ENCODE data around the gene NOP56. TPM values are rescaled to one million over a fixed set of nuclear protein-coding genes. Genes with fewer than 3 reads are reported as not detected.

Gene NOP56
- total and polyA plus RNA-seq, 2 of the 8 experiments (the other 6 are each of a cell fraction or from before 2014, with no cell fraction given) = 391 to 677 TPM

DNA sequence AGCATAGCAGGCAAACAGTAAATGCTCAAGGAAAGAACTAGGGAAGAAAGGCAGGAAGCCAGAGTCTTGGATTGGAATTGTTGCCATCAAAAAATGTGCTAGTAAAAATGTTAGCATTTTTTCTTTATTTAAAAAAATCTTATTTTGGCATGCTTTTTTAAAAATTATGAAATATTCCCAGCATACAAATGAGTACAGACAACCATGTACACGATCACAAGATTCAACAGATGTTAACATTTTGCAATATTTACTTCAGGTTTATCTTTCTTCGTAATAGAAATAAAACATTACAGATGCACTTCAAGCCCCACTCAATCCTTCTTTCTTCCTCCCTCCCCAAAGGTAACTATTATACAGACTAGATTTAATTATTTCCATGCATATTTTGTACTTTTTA lies 27.4 kb upstream of the NOP56 start:
- no peak overlapping the region for H4K5ac ChIP-seq (ENCODE audit: insufficient read length, low read depth, low read length)
- no peaks in the 10 kb centered on the region for H3K4me1 ChIP-seq (replicated peaks in 1 of 4; ENCODE audit: control insufficient read depth in 3 of 4, insufficient read depth in 4 of 4, low read length in 3 of 4)
- H2AFZ ChIP-seq (ENCODE audit: low read length) = no peak overlapping the region
- no peak for FAIRE-seq
- no peak overlapping the region for H3K18ac ChIP-seq (ENCODE audit: extremely low read depth, low read length)
- no peak overlapping the region for H2BK15ac ChIP-seq (ENCODE audit: low read length)
- H3K79me2 ChIP-seq (ENCODE audit: control insufficient read depth in 1 of 2, insufficient read depth in 2 of 2, low read length in 2 of 2) = no peaks in the 10 kb centered on the region
- H3K4me3 ChIP-seq (ENCODE audit: extremely low read depth in 1 of 4, insufficient read depth in 2 of 4, low read depth in 3 of 4, low read length in 4 of 4) = no peak overlapping the region
- ChIA-PET CTCF (ENCODE audit: partially characterized antibody) (no interaction called here), POLR2A (ENCODE audit: partially characterized antibody) (interaction anchor here (1.2 kb wide), 1 partner anchor 16 kb away, joined by 3 read pairs; no protein-coding TSS in a partner anchor)
- H3K9ac ChIP-seq (replicated peaks in 1 of 4; ENCODE audit: extremely low read depth in 1 of 4, low read depth in 3 of 4, low read length in 3 of 4) = no peak overlapping the region
- no peaks in the 10 kb centered on the region for H3K23me2 ChIP-seq (ENCODE audit: low read depth, low read length)
- no peaks in the 10 kb centered on the region for H3K36me3 ChIP-seq (ENCODE audit: control insufficient read depth in 2 of 4, insufficient read depth in 4 of 4, low read length in 3 of 4)
- no peak overlapping the region for H2BK12ac ChIP-seq (ENCODE audit: low read depth, low read length)
- H4K8ac ChIP-seq (ENCODE audit: extremely low read depth, insufficient read depth, low read length) = no peak overlapping the region
- H3K23ac ChIP-seq (ENCODE audit: insufficient read length) = no peak overlapping the region
- no peak overlapping the region for H4K91ac ChIP-seq (replicated peaks; ENCODE audit: insufficient read length, low read length)
- no peak overlapping the region for H2BK120ac ChIP-seq (replicated peaks; ENCODE audit: low read depth, low read length)
- no peak for DNase-seq (ENCODE audit: low read depth in 1 of 2, low spot score in 2 of 2)
- H3K56ac ChIP-seq (replicated peaks; ENCODE audit: insufficient read length, low read depth, low read length) = no peak overlapping the region
- no peak overlapping the region for H3K27ac ChIP-seq (ENCODE audit: low read depth, low read length)
- H2BK20ac ChIP-seq (ENCODE audit: low read length) = no peak overlapping the region
- no peak overlapping the region for H2BK5ac ChIP-seq (ENCODE audit: low read depth, low read length)
- TF ChIP-seq ZNF274 (IDR thresholded peaks at IDR 0.05; ENCODE audit: borderline replicate concordance, extremely low read depth, low read length) (no peak), JUN (IDR thresholded peaks at IDR 0.05; ENCODE audit: low read depth, low read length) (no peak), POLR2A (IDR thresholded peaks at IDR 0.05; ENCODE audit: control extremely low read depth in 1 of 2, low read depth in 2 of 2, low read length in 2 of 2) (no peak), BRCA1 (IDR thresholded peaks at IDR 0.05; ENCODE audit: low read depth, low read length) (no peak), YY1 (IDR thresholded peaks at IDR 0.05; ENCODE audit: low read depth, low read length) (no peak)
- TF ChIP-seq, protein P1, sequence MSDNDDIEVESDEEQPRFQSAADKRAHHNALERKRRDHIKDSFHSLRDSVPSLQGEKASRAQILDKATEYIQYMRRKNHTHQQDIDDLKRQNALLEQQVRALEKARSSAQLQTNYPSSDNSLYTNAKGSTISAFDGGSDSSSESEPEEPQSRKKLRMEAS (IDR thresholded peaks at IDR 0.05) = no peak
- H3K4me2 ChIP-seq (ENCODE audit: insufficient read depth in 1 of 2, low read depth in 2 of 2, low read length in 2 of 2) = no peak overlapping the region
- H3K9me3 ChIP-seq (ENCODE audit: insufficient read depth in 2 of 2, low read depth in 1 of 2, low read length in 1 of 2) = no peaks in the 10 kb centered on the region
- no peaks in the 10 kb centered on the region for H3K79me1 ChIP-seq (ENCODE audit: low read depth, low read length)
- no peaks in the 10 kb centered on the region; a peak in 1 of 7 replicates for H3K27me3 ChIP-seq (replicated peaks in 1 of 4; ENCODE audit: control insufficient read depth in 3 of 4, extremely low read depth in 1 of 4, insufficient read depth in 3 of 4, low read length in 3 of 4)
- no peak overlapping the region for H2AK5ac ChIP-seq (ENCODE audit: low read depth, low read length)
- 85% methylated on average over 2 of the region's 2 CpGs; no CpG with 5 or more reads in 1 of the 2 experiments for WGBS, 2 experiments (ENCODE audit: extremely low coverage in 1 of 2, insufficient coverage in 1 of 2, insufficient read length in 1 of 2, insufficient replicate concordance in 2 of 2, low coverage in 1 of 2, low lambda C conversion rate in 2 of 2, missing lambda C conversion rate in 1 of 2)
- H3K4ac ChIP-seq (replicated peaks; ENCODE audit: insufficient read length, low read depth, low read length) = no peak overlapping the region
- no peaks in the 10 kb centered on the region for H4K20me1 ChIP-seq (replicated peaks in 1 of 2; ENCODE audit: control insufficient read depth in 1 of 2, insufficient read depth in 2 of 2, low read length in 2 of 2)
- no peak overlapping the region for H3K14ac ChIP-seq (ENCODE audit: insufficient read length)
